Activated T-cell treated with anti-CD3 and anti-CD28 coated beads, Interleukin-2, amount 50 U/mL, for 24 hours (primary cell): Measurements from ENCODE around the gene ELP1.
A peak's percentile ranks its signal among the peaks of the same experiment; 100 is the strongest.
"Not testable (repeated sequence)": the region's sequence is repeated elsewhere in the genome, so short reads cannot be mapped to it uniquely, and the experiment has no call there.

Experiments
- DNase-seq: peaks from one replicate; pipeline ENCODE4 v3.0.0-alpha.2; 2020
- H3K27ac Mint-ChIP-seq: 2 replicates; pipeline ENCODE4 v1.8.0; 2020; ENCODE audit warnings: mild to moderate bottlenecking, mixed read lengths
- H3K27me3 Mint-ChIP-seq: 2 replicates; pipeline ENCODE4 v1.8.0; 2020; ENCODE audit warnings: mixed read lengths
- H3K36me3 Mint-ChIP-seq: 2 replicates; pipeline ENCODE4 v1.8.0; 2020; ENCODE audit warnings: low read depth, mixed read lengths
- H3K4me1 Mint-ChIP-seq: 2 replicates; pipeline ENCODE4 v1.8.0; 2020; ENCODE audit warnings: low read depth, mixed read lengths
- H3K4me3 Mint-ChIP-seq: 2 replicates; pipeline ENCODE4 v1.8.0; 2020; ENCODE audit warnings: mild to moderate bottlenecking, moderate library complexity, mixed read lengths
- H3K9me3 Mint-ChIP-seq: 2 replicates; pipeline ENCODE4 v1.8.0; 2020; ENCODE audit warnings: mixed read lengths

The ELP1 gene

DNA sequence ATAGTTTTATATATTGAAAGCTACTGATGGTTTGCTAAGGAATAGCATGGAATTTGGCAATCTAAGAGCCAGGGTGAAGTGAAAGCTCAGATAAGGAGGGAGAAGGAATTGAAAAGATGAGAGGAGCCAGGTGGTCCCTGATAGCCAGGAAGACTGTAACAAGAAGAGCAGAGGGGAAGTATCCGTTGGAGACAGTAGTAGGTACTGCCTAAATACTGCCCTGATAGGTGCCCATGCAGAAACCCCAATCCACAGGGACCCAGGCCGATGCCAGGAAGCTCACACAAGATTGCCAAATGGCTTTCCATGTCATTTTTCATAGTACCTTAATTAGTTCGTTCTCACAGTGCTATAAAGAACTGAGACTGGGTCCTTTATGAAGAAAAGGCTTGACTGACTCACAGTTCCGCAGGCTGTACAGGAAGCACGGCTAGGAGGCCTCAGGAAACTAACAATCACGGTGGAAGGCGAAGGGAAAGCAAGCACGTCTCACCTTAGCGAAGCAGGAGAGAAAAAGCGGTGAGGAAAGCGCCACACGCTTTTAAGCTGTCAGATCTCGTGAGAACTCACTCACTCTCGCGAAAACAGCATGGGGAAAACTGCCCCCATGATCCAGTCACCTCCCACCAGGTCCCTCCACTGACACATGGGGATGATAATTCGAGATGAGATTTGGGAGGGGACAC is 91.2 kb downstream of the ELP1 start:
- no peak for DNase-seq
- H3K27ac Mint-ChIP-seq: peak overlapping the region; percentile 62

DNA sequence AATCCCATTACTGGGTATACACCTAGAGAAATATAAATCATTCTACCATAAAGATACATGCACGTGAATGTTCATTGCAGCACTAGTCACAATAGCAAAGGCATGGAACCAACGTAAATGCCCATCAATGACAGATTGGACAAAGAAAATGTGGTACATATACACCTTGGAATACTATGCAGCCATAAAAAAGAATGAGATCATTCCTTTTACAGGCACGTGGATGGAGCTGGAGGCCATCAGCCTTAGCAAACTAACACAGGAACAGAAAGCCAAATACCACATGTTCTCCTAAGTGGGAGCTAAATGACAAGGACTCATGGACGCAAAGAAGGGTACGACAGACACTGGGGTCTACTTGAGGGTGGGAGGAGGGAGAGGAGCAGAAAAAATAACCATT is 94.4 kb downstream of the ELP1 start:
- H3K4me1 Mint-ChIP-seq: peaks cover 21% of the 10 kb centered on the region
- H3K27ac Mint-ChIP-seq, DNase-seq, H3K4me3 Mint-ChIP-seq, H3K27me3 Mint-ChIP-seq, H3K9me3 Mint-ChIP-seq, H3K36me3 Mint-ChIP-seq: not testable (repeated sequence)

More for the DNA sequence above, 91.2 kb downstream of the ELP1 start:
- H3K4me1 Mint-ChIP-seq: peaks cover 13% of the 10 kb centered on the region
- no peaks in the 10 kb centered on the region for H3K36me3 Mint-ChIP-seq
- H3K27me3 Mint-ChIP-seq: no peaks in the 10 kb centered on the region
- H3K4me3 Mint-ChIP-seq: peak overlapping the region; percentile 45
- no peaks in the 10 kb centered on the region for H3K9me3 Mint-ChIP-seq

- Mint-ChIP-seq H3K27me3 (no peaks in the 10 kb centered on the region), H3K27ac (no peak overlapping the region), H3K36me3 (no peaks in the 10 kb centered on the region), H3K9me3 (no peaks in the 10 kb centered on the region), H3K4me1 (peaks cover 18% of the 10 kb centered on the region), H3K4me3 (no peak overlapping the region)
- no peak for DNase-seq
Measured at GRCh38 chr9:108838017-108838416, 95.9 kb downstream of the ELP1 start.

DNA sequence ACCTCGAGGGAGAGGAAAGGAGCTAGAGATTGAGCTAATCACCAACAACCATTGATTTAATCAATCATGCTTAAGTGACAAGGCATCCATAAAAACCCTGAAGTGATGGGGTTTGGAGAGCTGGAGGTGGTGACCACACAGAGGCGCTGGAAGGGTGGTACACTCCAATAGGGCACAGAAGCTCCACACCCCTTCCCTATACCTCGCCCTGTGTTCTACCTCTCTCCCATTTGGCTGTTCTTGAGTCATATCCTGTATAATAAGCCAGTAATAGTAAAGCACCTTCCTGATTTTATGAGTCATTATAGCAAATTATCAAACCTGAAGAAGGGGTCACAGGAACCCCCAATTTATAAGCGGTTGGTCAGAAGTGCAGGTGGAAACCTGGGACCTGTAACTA is 96.4 kb downstream of the ELP1 start:
- Mint-ChIP-seq H3K4me1 (peaks cover 13% of the 10 kb centered on the region), H3K36me3 (no peaks in the 10 kb centered on the region), H3K9me3 (no peaks in the 10 kb centered on the region), H3K27me3 (no peaks in the 10 kb centered on the region), H3K4me3 (no peak overlapping the region), H3K27ac (no peak overlapping the region)
- no peak for DNase-seq

GRCh38 chr9:108836781-108837180 is 97.1 kb downstream of the ELP1 start:
- no peaks in the 10 kb centered on the region for H3K9me3 Mint-ChIP-seq
- no peaks in the 10 kb centered on the region for H3K27me3 Mint-ChIP-seq
- H3K4me1 Mint-ChIP-seq: peaks cover 8% of the 10 kb centered on the region
- no peak overlapping the region for H3K4me3 Mint-ChIP-seq
- H3K36me3 Mint-ChIP-seq: no peaks in the 10 kb centered on the region
- DNase-seq: no peak
- H3K27ac Mint-ChIP-seq: no peak overlapping the region

DNA sequence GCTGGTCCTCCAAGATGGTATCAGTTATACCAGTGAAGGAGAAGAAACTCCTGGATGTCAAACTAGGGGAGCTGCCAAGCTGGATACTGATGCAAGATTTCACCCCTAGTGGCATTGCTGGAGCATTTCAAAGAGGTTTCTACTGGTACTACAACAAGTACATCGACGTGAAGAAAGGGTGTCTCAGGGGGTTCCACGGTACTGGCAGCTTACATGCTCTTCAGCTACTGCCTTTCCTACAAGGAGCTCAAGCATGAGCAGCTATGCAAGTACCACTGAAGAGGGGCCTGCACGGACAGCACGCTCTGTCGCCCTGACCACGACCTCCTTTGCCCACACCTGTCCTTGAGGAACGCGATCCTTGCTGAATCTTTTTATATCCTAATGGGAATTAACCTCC is 97.6 kb downstream of the ELP1 start:
- H3K27ac Mint-ChIP-seq: no peak overlapping the region
- peaks cover 8% of the 10 kb centered on the region for H3K4me1 Mint-ChIP-seq
- no peaks in the 10 kb centered on the region for H3K9me3 Mint-ChIP-seq
- no peaks in the 10 kb centered on the region for H3K27me3 Mint-ChIP-seq
- H3K36me3 Mint-ChIP-seq: no peaks in the 10 kb centered on the region
- no peak for DNase-seq
- no peak overlapping the region for H3K4me3 Mint-ChIP-seq

GRCh38 chr9:108835831-108836230 is 98.1 kb downstream of the ELP1 start:
- no peaks in the 10 kb centered on the region for H3K27me3 Mint-ChIP-seq
- no peak overlapping the region for H3K27ac Mint-ChIP-seq
- DNase-seq: no peak
- no peaks in the 10 kb centered on the region for H3K36me3 Mint-ChIP-seq
- peaks cover 8% of the 10 kb centered on the region for H3K4me1 Mint-ChIP-seq
- H3K9me3 Mint-ChIP-seq: no peaks in the 10 kb centered on the region
- no peak overlapping the region for H3K4me3 Mint-ChIP-seq

DNA sequence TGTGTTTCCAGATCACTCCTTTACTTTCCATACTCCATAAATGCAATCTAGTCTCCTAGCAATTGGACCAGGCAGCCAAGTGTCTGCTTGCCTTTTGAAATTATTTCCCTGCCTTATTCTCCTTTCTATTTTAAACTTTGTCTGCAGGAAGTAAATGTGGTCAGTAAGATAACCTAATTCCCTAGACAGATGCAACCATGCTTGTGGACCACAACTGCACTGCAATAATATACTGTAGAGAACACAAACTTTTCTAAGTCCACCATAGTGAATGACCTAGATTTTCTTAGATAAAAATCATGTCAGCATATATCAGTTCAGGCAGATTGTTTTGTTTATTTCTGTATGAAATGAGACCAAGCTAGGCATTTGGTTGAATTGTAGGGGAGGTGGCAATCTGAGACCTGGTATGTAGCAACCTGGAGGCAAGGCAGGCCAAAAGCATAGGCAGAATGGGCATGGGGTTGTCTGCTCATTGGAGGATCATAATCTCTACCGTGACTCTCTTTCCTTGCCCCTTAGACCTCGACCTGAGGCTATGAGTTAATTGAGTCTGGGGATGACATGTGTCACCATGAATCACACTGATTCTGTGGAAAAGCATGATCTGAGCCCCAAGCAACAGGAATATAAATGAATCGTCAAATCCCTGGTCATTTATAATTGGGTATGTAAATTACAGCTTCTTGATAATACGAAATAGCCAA is 98.8 kb downstream of the ELP1 start:
- Mint-ChIP-seq H3K4me1 (peaks cover 13% of the 10 kb centered on the region), H3K36me3 (no peaks in the 10 kb centered on the region), H3K4me3 (no peak overlapping the region), H3K27me3 (no peaks in the 10 kb centered on the region), H3K27ac (no peak overlapping the region), H3K9me3 (no peaks in the 10 kb centered on the region)
- no peak for DNase-seq

- no peaks in the 10 kb centered on the region for H3K9me3 Mint-ChIP-seq
Measured at GRCh38 chr9:108832179-108832500, 101.8 kb downstream of the ELP1 start.

GRCh38 chr9:108831496-108832178 is 102.3 kb downstream of the ELP1 start:
- no peaks in the 10 kb centered on the region for H3K36me3 Mint-ChIP-seq

More at GRCh38 chr9:108832179-108832500, 101.8 kb downstream of the ELP1 start:
- Mint-ChIP-seq H3K27ac (no peak overlapping the region), H3K36me3 (no peaks in the 10 kb centered on the region), H3K4me3 (no peak overlapping the region), H3K27me3 (peaks cover 2% of the 10 kb centered on the region), H3K4me1 (peaks cover 14% of the 10 kb centered on the region)
- DNase-seq: no peak

DNA sequence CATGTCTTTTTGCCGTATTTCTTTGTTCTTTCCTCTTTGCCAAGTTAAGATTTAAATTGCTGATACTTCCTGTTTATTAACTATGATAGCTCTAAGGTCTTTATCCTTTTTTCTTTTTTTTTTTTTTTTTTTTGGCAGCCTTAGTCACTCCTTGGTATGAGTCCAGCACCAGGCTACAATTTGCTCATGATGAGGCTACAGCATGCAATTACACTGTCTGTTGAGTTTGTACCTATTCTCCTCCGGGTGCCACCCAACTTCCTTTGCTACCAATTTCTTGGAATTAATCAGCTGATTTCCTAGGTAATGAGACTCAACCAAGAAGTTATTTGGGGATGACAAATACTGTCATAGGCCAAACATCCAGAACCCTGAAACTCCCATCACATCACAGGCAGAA is 103.7 kb downstream of the ELP1 start:
- Mint-ChIP-seq H3K9me3 (no peaks in the 10 kb centered on the region), H3K27me3 (peaks cover 9% of the 10 kb centered on the region), H3K27ac (no peak overlapping the region), H3K36me3 (no peaks in the 10 kb centered on the region), H3K4me1 (peaks cover 12% of the 10 kb centered on the region), H3K4me3 (no peak overlapping the region)
- DNase-seq: no peak

More at GRCh38 chr9:108831496-108832178, 102.3 kb downstream of the ELP1 start:
- Mint-ChIP-seq H3K9me3 (no peaks in the 10 kb centered on the region), H3K4me1 (peaks cover 14% of the 10 kb centered on the region), H3K4me3 (no peak overlapping the region), H3K27ac (no peak overlapping the region), H3K27me3 (peaks cover 2% of the 10 kb centered on the region)
- DNase-seq: no peak

DNA sequence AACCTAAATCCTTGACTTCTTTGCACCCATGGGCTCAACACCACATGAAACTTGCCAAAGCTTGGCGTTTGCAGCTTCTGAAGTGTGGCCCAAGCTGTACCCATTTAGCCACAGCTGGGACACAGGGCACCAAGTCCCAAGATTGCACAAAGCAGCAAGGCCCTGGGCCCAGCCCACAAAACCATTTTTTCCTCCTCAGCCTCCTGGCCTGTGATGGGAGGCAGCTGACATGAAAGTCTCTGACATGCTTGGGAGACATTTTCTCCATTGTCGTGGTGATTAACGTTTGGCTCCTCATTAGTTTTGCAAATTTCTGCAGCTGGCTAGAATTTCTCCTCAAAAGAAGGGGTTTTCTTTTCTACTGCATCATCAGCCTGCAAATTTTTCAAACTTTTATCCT is 110.1 kb downstream of the ELP1 start:
- no peak overlapping the region for H3K4me3 Mint-ChIP-seq
- peaks cover 7% of the 10 kb centered on the region for H3K27me3 Mint-ChIP-seq
- no peaks in the 10 kb centered on the region for H3K36me3 Mint-ChIP-seq
- no peak for DNase-seq
- peaks cover 19% of the 10 kb centered on the region for H3K9me3 Mint-ChIP-seq
- no peak overlapping the region for H3K27ac Mint-ChIP-seq
- H3K4me1 Mint-ChIP-seq: no peaks in the 10 kb centered on the region
